Liver (tissue), 3 donors: Measurements from ENCODE around the gene DYNC1H1.

Experiments
- EGR1 ChIP-seq, 2 donors: IDR thresholded peaks; 2 replicates each; pipeline ENCODE4 v1.6.1; 2016 to 2018; ENCODE audit warnings: antibody characterized with exemption in 2 of 2, low read depth in 2 of 2
- GABPA ChIP-seq, 2 donors: IDR thresholded peaks in 1 of 2; conservative IDR thresholded peaks in 1 of 2; 2 replicates each; pipeline ENCODE4 v1.6.1; 2016; ENCODE audit warnings: antibody characterized with exemption in 2 of 2, mild to moderate bottlenecking in 1 of 2, moderate library complexity in 1 of 2
- JUND ChIP-seq, 2 donors: IDR thresholded peaks; 2 replicates each; pipeline ENCODE4 v1.6.1; 2016; ENCODE audit warnings: antibody characterized with exemption in 2 of 2
- RAD21 ChIP-seq, 2 donors: IDR thresholded peaks; 2 replicates each; pipeline ENCODE4 v1.6.1; 2016; ENCODE audit warnings: antibody characterized with exemption in 2 of 2, mild to moderate bottlenecking in 2 of 2
- SP1 ChIP-seq: IDR thresholded peaks from 2 replicates; pipeline ENCODE4 v1.6.1; 2018; ENCODE audit warnings: antibody characterized with exemption, mild to moderate bottlenecking
- TAF1 ChIP-seq: conservative IDR thresholded peaks from 2 replicates; pipeline ENCODE4 v1.6.1; 2016; ENCODE audit warnings: antibody characterized with exemption, mild to moderate bottlenecking
- YY1 ChIP-seq: IDR thresholded peaks from 2 replicates; pipeline ENCODE4 v1.6.1; 2016; ENCODE audit warnings: antibody characterized with exemption, mild to moderate bottlenecking
- TF ChIP-seq, protein P1 (sequence below): IDR thresholded peaks from 2 replicates; pipeline ENCODE4 v1.6.1; 2016; ENCODE audit warnings: antibody characterized with exemption, mild to moderate bottlenecking
- TF ChIP-seq, protein P2 (sequence below): fragments of 150-350 bp; IDR thresholded peaks from 2 replicates; pipeline ENCODE4 v1.5.1; 2017; ENCODE audit warnings: improper control_type of control experiment, low read depth, low read length; ENCODE audit not compliant: missing input control
- donor health status: healthy.
- donor health status: healthy.

DNA sequence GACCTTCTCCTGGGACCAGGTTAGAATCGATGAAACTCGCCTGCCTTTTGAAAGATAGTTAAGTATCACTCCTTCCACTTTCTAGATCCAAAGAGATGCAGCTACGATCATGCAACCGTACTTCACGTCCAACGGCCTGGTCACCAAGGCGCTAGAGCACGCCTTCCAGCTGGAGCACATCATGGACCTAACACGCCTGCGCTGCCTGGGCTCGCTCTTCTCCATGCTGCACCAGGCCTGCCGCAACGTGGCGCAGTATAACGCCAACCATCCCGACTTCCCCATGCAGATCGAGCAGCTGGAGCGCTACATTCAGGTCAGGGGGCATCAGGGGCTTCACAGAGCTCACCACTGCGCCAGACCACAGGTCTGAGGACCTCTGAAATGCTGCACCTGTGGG is 51.4 kb downstream of the DYNC1H1 start:
- TF ChIP-seq, protein P1, sequence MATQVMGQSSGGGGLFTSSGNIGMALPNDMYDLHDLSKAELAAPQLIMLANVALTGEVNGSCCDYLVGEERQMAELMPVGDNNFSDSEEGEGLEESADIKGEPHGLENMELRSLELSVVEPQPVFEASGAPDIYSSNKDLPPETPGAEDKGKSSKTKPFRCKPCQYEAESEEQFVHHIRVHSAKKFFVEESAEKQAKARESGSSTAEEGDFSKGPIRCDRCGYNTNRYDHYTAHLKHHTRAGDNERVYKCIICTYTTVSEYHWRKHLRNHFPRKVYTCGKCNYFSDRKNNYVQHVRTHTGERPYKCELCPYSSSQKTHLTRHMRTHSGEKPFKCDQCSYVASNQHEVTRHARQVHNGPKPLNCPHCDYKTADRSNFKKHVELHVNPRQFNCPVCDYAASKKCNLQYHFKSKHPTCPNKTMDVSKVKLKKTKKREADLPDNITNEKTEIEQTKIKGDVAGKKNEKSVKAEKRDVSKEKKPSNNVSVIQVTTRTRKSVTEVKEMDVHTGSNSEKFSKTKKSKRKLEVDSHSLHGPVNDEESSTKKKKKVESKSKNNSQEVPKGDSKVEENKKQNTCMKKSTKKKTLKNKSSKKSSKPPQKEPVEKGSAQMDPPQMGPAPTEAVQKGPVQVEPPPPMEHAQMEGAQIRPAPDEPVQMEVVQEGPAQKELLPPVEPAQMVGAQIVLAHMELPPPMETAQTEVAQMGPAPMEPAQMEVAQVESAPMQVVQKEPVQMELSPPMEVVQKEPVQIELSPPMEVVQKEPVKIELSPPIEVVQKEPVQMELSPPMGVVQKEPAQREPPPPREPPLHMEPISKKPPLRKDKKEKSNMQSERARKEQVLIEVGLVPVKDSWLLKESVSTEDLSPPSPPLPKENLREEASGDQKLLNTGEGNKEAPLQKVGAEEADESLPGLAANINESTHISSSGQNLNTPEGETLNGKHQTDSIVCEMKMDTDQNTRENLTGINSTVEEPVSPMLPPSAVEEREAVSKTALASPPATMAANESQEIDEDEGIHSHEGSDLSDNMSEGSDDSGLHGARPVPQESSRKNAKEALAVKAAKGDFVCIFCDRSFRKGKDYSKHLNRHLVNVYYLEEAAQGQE, result no peak
- TF ChIP-seq, protein P2, sequence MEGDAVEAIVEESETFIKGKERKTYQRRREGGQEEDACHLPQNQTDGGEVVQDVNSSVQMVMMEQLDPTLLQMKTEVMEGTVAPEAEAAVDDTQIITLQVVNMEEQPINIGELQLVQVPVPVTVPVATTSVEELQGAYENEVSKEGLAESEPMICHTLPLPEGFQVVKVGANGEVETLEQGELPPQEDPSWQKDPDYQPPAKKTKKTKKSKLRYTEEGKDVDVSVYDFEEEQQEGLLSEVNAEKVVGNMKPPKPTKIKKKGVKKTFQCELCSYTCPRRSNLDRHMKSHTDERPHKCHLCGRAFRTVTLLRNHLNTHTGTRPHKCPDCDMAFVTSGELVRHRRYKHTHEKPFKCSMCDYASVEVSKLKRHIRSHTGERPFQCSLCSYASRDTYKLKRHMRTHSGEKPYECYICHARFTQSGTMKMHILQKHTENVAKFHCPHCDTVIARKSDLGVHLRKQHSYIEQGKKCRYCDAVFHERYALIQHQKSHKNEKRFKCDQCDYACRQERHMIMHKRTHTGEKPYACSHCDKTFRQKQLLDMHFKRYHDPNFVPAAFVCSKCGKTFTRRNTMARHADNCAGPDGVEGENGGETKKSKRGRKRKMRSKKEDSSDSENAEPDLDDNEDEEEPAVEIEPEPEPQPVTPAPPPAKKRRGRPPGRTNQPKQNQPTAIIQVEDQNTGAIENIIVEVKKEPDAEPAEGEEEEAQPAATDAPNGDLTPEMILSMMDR, result no peak
- TF ChIP-seq EGR1 (IDR thresholded peaks at IDR 0.05; ENCODE audit: low read depth in 2 of 2) (no peak), TAF1 (no peak), JUND (IDR thresholded peaks at IDR 0.05) (no peak), YY1 (no peak), GABPA (IDR thresholded peaks at IDR 0.05 in 1 of 2, conservative IDR thresholded peaks at IDR 0.05 in 1 of 2) (no peak), SP1 (no peak), RAD21 (IDR thresholded peaks at IDR 0.05) (no peak)
